D721Med (cell line): ENCODE data around the gene COL6A3.
"Not testable (repeated sequence)": the region's sequence is repeated elsewhere in the genome, so short reads cannot be mapped to it uniquely, and the experiment has no call there.

Experiments used
- DNase-seq: peaks from one replicate; pipeline ENCODE4 v3.0.0; 2011; ENCODE audit warnings: low spot score; ENCODE audit not compliant: insufficient read length
- FAIRE-seq: peaks from 2 replicates; lab custom pipeline; 2011; peaks lifted over from hg19 to GRCh38; lab: Jason Lieb, UNC
- CTCF ChIP-seq: IDR thresholded peaks from 2 replicates; pipeline ENCODE4 v1.5.1; 2012; ENCODE audit warnings: mild to moderate bottlenecking, control low read depth; ENCODE audit not compliant: insufficient read depth; ENCODE audit errors: missing control alignments

The COL6A3 gene

GRCh38 chr2:237309416-237309815 is 104.5 kb downstream of the COL6A3 start:
- no peak for TF ChIP-seq CTCF
- DNase-seq, result no peak
- no peak for FAIRE-seq

GRCh38 chr2:237309011-237309410 is 105.0 kb downstream of the COL6A3 start:
- FAIRE-seq (no peak), DNase-seq (no peak)
- no peak for TF ChIP-seq CTCF

GRCh38 chr2:237307474-237307873 is 106.5 kb downstream of the COL6A3 start:
- DNase-seq (no peak), FAIRE-seq (no peak)
- no peak for TF ChIP-seq CTCF

DNA sequence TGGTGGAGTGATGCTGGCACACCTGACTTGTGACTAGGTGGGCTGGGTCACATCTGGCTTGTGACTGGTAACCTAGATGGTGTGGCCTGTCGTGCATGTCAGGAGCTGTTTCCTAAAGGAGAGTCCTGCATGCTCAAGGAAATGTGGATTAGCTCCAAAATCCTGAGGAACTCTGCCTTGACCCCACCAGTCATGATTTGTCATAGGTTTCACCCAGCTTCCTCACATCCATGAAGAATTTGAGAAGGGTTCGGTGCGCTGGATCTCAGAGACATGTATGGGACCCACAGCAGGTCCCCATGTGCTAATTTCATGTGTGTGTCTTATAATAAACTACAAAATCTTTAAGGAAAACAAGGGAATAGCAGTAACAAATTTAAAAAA is 107.2 kb downstream of the COL6A3 start:
- TF ChIP-seq CTCF, result no peak
- DNase-seq (no peak), FAIRE-seq (no peak)

DNA sequence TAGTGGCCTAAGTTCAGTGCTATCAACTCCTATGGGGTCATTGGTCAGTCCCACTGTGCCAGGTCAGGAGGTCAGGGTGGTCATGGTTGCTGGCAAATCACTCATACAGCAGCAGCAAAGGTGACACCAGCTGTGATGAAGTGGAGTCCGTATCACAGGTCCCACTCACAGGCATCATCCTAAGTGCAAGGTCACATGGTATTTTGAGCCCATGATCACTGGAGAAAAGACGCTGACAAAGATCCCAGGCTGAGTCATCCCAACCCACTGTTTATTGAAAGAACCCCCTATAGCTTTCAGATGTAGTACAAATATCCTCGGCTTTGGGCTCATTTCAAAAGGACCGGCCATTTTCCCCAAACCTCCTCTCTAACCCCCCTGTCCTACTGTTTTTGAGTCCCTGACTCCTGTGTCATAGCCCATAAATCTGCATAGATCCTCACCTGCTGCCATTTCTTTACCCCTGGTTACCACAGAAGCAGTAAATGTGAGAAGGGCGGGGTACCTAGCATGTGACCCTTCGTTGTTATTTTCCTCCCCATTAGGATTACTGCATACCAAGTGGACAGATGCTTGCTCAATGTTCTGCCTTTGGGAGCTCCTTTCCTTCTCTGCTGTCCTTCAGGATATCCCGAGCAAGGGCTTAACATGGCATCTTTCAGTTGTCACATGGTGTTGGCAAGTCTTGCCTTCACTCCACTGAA is 107.7 kb downstream of the COL6A3 start:
- TF ChIP-seq CTCF, result no peak
- DNase-seq, result no peak
- no peak for FAIRE-seq

DNA sequence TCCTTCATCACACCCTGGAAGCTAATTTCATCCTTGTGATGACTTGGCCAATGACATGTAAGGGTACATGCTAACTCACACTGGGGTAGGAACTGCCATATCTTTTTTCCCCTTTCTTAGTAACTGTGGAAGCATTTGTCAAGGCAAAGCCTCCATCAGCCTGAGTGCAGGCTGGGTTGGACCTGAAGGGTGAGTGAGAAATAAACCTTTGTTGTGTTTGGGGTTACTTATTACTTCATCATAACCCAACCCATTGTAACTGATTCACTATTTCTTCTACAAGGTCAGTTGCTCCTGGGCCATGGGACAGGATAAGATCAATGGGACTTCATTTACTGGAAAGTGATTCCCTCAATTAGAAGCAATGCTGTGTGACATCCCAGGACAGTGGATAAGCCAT is 108.4 kb downstream of the COL6A3 start:
- no peak for FAIRE-seq
- no peak for DNase-seq
- TF ChIP-seq CTCF, result no peak

DNA sequence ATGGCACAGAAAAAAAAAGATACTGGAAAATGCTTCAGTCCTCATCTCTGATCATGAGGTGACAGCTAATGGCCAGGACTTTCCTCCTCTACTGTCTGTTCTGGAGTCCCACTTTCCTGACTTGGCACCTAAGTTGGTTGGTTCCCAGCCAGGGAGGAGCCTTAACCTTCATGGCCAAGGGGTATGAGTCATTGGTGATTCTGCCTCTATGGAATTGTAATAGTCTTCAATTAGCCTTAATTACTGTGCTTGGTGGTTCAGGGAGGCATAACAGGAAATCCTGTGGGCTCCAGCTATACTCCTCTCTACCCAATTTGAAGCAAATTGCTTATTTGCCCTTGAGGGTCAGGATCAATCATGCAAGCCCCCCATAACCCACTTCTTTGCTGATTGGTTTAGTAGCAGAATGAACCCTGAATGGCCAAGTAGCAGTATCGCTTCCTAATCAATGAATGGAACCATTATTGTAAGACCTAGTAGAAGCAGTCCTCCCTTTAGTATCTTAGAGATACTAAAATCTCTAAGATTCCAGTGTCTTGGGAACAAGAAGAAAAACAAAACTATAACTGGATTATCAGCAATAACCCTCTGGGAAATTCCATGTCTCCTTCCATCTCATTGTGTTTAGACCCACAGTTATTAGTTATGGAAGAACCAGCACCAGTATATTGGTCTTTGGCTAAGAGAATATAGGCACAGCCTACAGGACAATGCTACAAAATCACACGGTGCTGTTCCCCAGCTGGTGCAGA is 109.0 kb downstream of the COL6A3 start:
- DNase-seq, result no peak
- no peak for FAIRE-seq
- TF ChIP-seq CTCF, result no peak

- FAIRE-seq, result not testable (repeated sequence)
These were observed 110.7 kb downstream of the COL6A3 start for GRCh38 chr2:237303244-237303643.

More at GRCh38 chr2:237303244-237303643, 110.7 kb downstream of the COL6A3 start:
- not testable (repeated sequence) for DNase-seq
